ENCODE data around the gene NPHP4. TPM values are rescaled to one million over a fixed set of nuclear protein-coding genes. Genes with fewer than 3 reads are reported as not detected.

NPHP4 gene
- total RNA-seq, 1 experiment from 2014 or later = 16.8 TPM

DNA sequence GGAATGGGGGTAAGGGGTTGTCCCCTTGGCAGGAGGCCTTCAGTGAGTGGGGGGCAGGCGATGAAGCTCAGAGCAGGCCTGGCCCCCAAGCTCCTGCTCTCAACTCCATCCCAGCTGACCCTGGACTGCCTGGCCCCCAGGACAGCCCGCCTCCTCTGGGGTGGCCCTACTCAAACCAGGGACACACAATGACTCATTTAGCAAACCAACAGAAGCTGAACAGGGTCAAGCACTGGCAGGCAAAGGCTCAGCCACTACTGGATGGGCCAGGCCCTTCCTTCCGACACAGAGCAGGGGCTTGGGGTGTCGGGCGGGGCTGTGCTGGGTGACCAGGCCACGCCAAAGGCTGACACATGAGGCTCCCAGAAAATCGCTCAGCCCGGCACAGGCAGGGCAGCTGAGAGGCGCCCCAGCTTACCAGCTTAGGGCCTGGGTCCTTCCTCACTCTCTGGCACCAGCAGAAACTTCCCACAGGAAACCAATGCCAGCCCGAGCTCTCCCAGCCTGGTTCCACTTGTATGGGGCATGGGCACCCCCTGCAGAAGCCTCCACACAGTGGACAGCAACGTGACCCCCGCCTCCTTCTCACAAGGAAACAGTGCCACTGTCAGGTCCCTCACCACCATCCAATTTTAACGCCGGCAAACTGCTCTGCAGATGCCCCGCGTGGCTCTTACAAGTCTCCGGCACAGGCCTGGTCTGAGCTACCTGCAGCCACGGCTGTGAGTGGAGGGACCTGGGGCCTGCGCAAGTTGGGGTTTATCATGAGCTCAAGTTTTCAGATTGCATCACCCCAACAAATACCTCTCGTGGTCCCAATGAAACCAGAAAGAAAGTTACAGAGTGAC is 114.3 kb downstream of the NPHP4 start:
- no peak overlapping the region for H3K27ac Mint-ChIP-seq
- no peak for ATAC-seq
- peaks cover 12% of the 10 kb centered on the region for H3K9me3 Mint-ChIP-seq
- ChIA-PET POLR2A (no interaction called here), CTCF (interaction anchor here (0.6 to 4.0 kb wide), 2 partner anchors 38 to 132 kb away, joined by 3 to 14 read pairs; no protein-coding TSS in a partner anchor)
- H3K4me1 Mint-ChIP-seq = no peaks in the 10 kb centered on the region
- no peak for DNase-seq (ENCODE audit: low spot score)
- no peak overlapping the region for H3K4me3 Mint-ChIP-seq
- H3K36me3 Mint-ChIP-seq = peaks cover 27% of the 10 kb centered on the region
- no peak for TF ChIP-seq JAZF1 (CRISPR knock-in tag; IDR thresholded peaks at IDR 0.05)
- TF ChIP-seq ESRRA (CRISPR knock-in tag; IDR thresholded peaks at IDR 0.05; ENCODE audit: borderline replicate concordance) = no peak
- no peak for TF ChIP-seq ZNF138 (CRISPR knock-in tag; conservative IDR thresholded peaks at IDR 0.05)
- TF ChIP-seq SMAD3 (CRISPR knock-in tag; IDR thresholded peaks at IDR 0.05; ENCODE audit: borderline replicate concordance) = no peak
- H3K27me3 Mint-ChIP-seq (ENCODE audit: low read depth) = no peaks in the 10 kb centered on the region

DNA sequence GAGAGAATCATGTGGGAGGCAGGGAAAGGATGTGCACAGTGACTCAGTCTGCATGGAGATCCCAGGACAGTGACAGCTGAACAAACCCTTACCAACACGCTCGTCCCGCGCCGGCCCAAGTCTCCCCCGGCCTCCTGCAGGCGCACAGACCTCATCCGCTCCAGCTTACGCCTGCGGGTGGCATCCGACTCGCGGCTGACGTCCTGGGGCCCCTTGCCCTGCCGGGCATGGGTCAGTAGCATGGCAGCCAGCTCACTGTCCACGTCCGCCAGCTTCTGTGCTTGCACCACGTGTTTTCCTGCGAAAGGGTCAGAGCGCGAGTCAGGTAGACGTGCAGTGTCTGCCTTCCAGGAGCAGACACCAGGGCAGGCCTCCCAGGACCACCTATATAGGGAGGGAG is 115.2 kb downstream of the NPHP4 start:
- no peak for TF ChIP-seq EMX1 (CRISPR knock-in tag; IDR thresholded peaks at IDR 0.05)
- TF ChIP-seq IRF2 (CRISPR knock-in tag; IDR thresholded peaks at IDR 0.05; ENCODE audit: borderline replicate concordance, low read depth) = no peak
- TF ChIP-seq GABPB1 (CRISPR knock-in tag; IDR thresholded peaks at IDR 0.05) = no peak
- TF ChIP-seq, protein P1, sequence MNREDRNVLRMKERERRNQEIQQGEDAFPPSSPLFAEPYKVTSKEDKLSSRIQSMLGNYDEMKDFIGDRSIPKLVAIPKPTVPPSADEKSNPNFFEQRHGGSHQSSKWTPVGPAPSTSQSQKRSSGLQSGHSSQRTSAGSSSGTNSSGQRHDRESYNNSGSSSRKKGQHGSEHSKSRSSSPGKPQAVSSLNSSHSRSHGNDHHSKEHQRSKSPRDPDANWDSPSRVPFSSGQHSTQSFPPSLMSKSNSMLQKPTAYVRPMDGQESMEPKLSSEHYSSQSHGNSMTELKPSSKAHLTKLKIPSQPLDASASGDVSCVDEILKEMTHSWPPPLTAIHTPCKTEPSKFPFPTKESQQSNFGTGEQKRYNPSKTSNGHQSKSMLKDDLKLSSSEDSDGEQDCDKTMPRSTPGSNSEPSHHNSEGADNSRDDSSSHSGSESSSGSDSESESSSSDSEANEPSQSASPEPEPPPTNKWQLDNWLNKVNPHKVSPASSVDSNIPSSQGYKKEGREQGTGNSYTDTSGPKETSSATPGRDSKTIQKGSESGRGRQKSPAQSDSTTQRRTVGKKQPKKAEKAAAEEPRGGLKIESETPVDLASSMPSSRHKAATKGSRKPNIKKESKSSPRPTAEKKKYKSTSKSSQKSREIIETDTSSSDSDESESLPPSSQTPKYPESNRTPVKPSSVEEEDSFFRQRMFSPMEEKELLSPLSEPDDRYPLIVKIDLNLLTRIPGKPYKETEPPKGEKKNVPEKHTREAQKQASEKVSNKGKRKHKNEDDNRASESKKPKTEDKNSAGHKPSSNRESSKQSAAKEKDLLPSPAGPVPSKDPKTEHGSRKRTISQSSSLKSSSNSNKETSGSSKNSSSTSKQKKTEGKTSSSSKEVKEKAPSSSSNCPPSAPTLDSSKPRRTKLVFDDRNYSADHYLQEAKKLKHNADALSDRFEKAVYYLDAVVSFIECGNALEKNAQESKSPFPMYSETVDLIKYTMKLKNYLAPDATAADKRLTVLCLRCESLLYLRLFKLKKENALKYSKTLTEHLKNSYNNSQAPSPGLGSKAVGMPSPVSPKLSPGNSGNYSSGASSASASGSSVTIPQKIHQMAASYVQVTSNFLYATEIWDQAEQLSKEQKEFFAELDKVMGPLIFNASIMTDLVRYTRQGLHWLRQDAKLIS (CRISPR knock-in tag; IDR thresholded peaks at IDR 0.05; ENCODE audit: borderline replicate concordance) = no peak
- TF ChIP-seq ATF1 (CRISPR knock-in tag; IDR thresholded peaks at IDR 0.05) = no peak
- TF ChIP-seq MYBL2 (CRISPR knock-in tag; IDR thresholded peaks at IDR 0.05) = no peak
- TF ChIP-seq, protein P2, sequence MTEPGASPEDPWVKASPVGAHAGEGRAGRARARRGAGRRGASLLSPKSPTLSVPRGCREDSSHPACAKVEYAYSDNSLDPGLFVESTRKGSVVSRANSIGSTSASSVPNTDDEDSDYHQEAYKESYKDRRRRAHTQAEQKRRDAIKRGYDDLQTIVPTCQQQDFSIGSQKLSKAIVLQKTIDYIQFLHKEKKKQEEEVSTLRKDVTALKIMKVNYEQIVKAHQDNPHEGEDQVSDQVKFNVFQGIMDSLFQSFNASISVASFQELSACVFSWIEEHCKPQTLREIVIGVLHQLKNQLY (CRISPR knock-in tag; IDR thresholded peaks at IDR 0.05) = no peak
- TF ChIP-seq FOXK1 (CRISPR knock-in tag; IDR thresholded peaks at IDR 0.05) = no peak
- H3K36me3 Mint-ChIP-seq = peaks cover 27% of the 10 kb centered on the region
- ATAC-seq = no peak
- ChIA-PET CTCF (interaction anchor here (4.0 kb wide), 1 partner anchor 131 kb away, joined by 14 read pairs; no protein-coding TSS in a partner anchor), POLR2A (no interaction called here)
- H3K9me3 Mint-ChIP-seq = peaks cover 12% of the 10 kb centered on the region
- no peak for DNase-seq (ENCODE audit: low spot score)
- no peaks in the 10 kb centered on the region for H3K4me1 Mint-ChIP-seq
- H3K27me3 Mint-ChIP-seq (ENCODE audit: low read depth) = no peaks in the 10 kb centered on the region
- no peak overlapping the region for H3K27ac Mint-ChIP-seq
- no peak overlapping the region for H3K4me3 Mint-ChIP-seq

DNA sequence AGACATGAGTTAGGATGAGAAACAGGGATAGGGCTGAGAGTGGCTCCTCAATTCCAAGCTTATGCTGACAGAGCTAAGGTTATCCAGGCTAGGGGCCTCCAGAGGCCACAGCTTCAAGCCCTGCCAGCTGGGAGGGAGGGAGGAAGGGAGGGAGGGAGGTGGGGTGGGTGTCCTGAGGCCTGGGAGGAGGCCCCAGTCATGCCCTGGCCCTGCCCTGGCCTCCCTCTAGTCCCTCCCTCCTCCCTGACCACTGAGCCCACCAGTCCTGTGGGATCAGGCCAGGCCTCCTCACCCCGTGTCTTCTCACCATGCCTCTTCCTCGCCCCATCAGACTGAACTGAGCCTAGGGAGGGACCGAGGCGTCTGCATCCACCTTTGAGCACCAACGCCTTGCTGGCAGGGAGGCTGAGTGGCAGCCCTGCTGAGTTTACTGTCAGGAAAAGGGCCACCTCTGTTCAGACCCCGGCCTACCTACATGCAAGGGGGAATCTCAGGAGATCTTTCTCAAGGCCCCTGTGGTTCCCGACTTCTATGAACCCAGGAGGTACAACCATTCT is 116.1 kb downstream of the NPHP4 start:
- ChIA-PET CTCF (interaction anchor here (4.0 kb wide), 1 partner anchor 130 kb away, joined by 14 read pairs; no protein-coding TSS in a partner anchor), POLR2A (no interaction called here)
- H3K4me1 Mint-ChIP-seq = no peaks in the 10 kb centered on the region
- H3K4me3 Mint-ChIP-seq = no peak overlapping the region
- DNase-seq (ENCODE audit: low spot score) (no peak), ATAC-seq (no peak)
- H3K36me3 Mint-ChIP-seq = peaks cover 25% of the 10 kb centered on the region
- H3K9me3 Mint-ChIP-seq = peaks cover 12% of the 10 kb centered on the region
- H3K27me3 Mint-ChIP-seq (ENCODE audit: low read depth) = no peaks in the 10 kb centered on the region
- no peak overlapping the region for H3K27ac Mint-ChIP-seq
- TF ChIP-seq, protein P3, sequence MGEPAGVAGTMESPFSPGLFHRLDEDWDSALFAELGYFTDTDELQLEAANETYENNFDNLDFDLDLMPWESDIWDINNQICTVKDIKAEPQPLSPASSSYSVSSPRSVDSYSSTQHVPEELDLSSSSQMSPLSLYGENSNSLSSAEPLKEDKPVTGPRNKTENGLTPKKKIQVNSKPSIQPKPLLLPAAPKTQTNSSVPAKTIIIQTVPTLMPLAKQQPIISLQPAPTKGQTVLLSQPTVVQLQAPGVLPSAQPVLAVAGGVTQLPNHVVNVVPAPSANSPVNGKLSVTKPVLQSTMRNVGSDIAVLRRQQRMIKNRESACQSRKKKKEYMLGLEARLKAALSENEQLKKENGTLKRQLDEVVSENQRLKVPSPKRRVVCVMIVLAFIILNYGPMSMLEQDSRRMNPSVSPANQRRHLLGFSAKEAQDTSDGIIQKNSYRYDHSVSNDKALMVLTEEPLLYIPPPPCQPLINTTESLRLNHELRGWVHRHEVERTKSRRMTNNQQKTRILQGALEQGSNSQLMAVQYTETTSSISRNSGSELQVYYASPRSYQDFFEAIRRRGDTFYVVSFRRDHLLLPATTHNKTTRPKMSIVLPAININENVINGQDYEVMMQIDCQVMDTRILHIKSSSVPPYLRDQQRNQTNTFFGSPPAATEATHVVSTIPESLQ (CRISPR knock-in tag; IDR thresholded peaks at IDR 0.05) = no peak
- TF ChIP-seq MXD4 (CRISPR knock-in tag; IDR thresholded peaks at IDR 0.05; ENCODE audit: borderline replicate concordance) (no peak), ATF1 (CRISPR knock-in tag; IDR thresholded peaks at IDR 0.05) (no peak), ZNF138 (CRISPR knock-in tag; conservative IDR thresholded peaks at IDR 0.05) (no peak), FOXK1 (CRISPR knock-in tag; IDR thresholded peaks at IDR 0.05) (no peak), RORB (CRISPR knock-in tag; IDR thresholded peaks at IDR 0.05) (no peak), ZNF232 (CRISPR knock-in tag; IDR thresholded peaks at IDR 0.05) (no peak), ZNF671 (CRISPR knock-in tag; IDR thresholded peaks at IDR 0.05) (no peak)
- TF ChIP-seq, protein P4, sequence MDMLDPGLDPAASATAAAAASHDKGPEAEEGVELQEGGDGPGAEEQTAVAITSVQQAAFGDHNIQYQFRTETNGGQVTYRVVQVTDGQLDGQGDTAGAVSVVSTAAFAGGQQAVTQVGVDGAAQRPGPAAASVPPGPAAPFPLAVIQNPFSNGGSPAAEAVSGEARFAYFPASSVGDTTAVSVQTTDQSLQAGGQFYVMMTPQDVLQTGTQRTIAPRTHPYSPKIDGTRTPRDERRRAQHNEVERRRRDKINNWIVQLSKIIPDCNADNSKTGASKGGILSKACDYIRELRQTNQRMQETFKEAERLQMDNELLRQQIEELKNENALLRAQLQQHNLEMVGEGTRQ (CRISPR knock-in tag; IDR thresholded peaks at IDR 0.05) = no peak
- TF ChIP-seq, protein P5, sequence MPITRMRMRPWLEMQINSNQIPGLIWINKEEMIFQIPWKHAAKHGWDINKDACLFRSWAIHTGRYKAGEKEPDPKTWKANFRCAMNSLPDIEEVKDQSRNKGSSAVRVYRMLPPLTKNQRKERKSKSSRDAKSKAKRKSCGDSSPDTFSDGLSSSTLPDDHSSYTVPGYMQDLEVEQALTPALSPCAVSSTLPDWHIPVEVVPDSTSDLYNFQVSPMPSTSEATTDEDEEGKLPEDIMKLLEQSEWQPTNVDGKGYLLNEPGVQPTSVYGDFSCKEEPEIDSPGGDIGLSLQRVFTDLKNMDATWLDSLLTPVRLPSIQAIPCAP (CRISPR knock-in tag; IDR thresholded peaks at IDR 0.05) = no peak
- TF ChIP-seq, protein P6, sequence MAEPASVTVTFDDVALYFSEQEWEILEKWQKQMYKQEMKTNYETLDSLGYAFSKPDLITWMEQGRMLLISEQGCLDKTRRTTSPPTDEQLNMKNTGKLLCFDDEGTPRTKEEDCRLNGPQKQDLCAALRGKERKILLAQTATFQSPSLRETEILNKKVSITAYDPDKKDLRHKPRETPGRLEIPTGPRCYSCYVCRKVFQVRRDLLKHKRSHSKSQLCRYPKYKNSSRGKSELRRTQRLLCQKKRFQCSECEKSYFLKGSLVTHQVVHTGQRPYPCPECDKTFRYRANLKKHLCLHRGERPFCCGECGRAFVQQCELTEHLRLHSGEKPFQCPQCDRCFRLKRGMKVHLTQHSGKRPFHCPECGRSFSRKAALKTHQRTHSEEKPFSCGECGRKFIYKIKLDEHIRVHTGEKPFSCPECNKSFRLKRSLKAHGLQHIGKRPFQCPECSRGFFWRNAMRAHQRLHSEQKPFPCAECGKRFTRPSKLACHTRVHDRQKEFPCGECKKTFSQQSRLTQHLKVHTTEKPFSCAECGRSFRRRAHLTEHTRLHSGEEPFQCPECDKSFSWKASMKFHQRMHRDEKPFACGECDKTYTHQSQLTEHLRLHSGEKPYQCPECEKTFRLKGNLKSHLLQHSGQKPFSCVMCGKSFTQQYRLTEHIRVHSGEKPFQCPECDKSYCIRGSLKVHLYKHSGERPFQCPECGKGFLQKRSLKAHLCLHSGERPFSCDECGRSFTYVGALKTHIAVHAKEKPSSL (CRISPR knock-in tag; conservative IDR thresholded peaks at IDR 0.05) = no peak
